ENCODE measurements around the gene PRKCA.

Gene PRKCA

DNA sequence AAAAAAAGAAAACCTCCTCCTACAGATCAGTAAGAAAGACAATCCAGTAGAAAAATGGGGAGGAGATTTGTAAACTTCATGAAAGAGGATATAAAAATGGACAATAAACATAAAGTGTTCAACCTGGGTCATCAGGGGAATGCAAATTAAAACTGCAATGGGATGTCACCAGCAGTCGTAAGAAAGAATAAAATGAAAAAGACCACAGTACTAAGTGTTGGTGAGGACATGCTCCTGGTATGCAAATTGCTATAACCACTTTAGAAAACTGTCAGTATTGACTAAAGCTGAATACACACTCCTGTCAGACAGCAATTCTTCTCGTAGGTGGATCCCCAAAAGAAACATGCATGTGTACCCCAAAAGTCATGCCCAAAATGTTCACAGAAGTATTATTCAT lies 267.2 kb downstream of the PRKCA start:
- no peak for TF ChIP-seq YY1 (IDR thresholded peaks at IDR 0.05; ENCODE audit: low read depth)
- TF ChIP-seq EP300 (IDR thresholded peaks at IDR 0.05; ENCODE audit: borderline replicate concordance), result no peak
- TF ChIP-seq EGR1 (IDR thresholded peaks at IDR 0.05), result no peak
- TF ChIP-seq NFIC (IDR thresholded peaks at IDR 0.05), result no peak
- no peak for TF ChIP-seq CREB1 (IDR thresholded peaks at IDR 0.05; ENCODE audit: low read depth)
- no peak for TF ChIP-seq TCF12 (IDR thresholded peaks at IDR 0.05; ENCODE audit: low read depth)
- no peak for TF ChIP-seq TAF1 (IDR thresholded peaks at IDR 0.05; ENCODE audit: low read depth)
- TF ChIP-seq, protein P1, sequence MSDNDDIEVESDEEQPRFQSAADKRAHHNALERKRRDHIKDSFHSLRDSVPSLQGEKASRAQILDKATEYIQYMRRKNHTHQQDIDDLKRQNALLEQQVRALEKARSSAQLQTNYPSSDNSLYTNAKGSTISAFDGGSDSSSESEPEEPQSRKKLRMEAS (IDR thresholded peaks at IDR 0.05), result no peak

DNA sequence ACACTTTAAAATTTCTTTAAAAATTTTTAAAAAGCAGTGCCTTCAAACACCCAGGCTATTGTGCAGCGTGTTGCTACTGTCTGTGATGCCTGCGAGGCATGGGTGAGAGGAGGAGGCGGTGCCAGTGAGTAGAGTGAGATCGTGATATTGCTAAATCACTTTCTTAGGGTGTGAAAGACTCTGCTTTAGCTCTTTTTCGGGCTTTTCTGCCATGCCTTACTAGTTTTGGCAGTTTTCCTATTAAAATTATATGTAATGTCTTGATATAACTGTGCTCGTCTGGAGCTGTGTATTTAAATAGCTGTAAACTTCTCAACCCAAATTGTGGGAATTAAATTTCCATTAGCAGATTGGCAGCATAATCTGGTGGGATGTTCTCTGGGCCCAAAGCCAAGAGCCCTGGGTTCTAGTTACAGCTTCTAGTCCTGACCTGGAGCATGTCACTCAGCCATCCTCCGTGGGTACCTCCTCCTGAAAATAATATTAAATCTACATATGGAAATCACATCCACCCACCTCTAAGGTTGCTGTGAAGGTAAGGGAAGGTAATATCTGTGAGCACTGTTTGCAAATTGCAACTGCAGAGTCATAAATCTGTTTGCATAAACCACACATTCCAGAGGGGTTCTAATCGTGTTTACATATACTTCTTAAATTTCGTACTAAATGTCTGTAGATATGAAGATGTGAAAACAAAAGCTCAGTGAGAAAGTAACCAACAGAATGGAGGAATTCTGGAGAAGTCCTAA lies 268.2 kb downstream of the PRKCA start:
- TF ChIP-seq, protein P1 (IDR thresholded peaks at IDR 0.05), result no peak
- no peak for TF ChIP-seq TAF1 (IDR thresholded peaks at IDR 0.05; ENCODE audit: low read depth)
- no peak for TF ChIP-seq ZBTB7A (IDR thresholded peaks at IDR 0.05; ENCODE audit: low read depth)
- TF ChIP-seq EGR1 (IDR thresholded peaks at IDR 0.05), result no peak
- no peak for TF ChIP-seq EP300 (IDR thresholded peaks at IDR 0.05; ENCODE audit: borderline replicate concordance)
- TF ChIP-seq, protein P2, sequence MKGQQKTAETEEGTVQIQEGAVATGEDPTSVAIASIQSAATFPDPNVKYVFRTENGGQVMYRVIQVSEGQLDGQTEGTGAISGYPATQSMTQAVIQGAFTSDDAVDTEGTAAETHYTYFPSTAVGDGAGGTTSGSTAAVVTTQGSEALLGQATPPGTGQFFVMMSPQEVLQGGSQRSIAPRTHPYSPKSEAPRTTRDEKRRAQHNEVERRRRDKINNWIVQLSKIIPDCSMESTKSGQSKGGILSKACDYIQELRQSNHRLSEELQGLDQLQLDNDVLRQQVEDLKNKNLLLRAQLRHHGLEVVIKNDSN (IDR thresholded peaks at IDR 0.05), result no peak
- TF ChIP-seq FOXM1 (IDR thresholded peaks at IDR 0.05; ENCODE audit: borderline replicate concordance, low read depth), result no peak
- no peak for TF ChIP-seq CEBPB (IDR thresholded peaks at IDR 0.05)
- TF ChIP-seq, protein P3, sequence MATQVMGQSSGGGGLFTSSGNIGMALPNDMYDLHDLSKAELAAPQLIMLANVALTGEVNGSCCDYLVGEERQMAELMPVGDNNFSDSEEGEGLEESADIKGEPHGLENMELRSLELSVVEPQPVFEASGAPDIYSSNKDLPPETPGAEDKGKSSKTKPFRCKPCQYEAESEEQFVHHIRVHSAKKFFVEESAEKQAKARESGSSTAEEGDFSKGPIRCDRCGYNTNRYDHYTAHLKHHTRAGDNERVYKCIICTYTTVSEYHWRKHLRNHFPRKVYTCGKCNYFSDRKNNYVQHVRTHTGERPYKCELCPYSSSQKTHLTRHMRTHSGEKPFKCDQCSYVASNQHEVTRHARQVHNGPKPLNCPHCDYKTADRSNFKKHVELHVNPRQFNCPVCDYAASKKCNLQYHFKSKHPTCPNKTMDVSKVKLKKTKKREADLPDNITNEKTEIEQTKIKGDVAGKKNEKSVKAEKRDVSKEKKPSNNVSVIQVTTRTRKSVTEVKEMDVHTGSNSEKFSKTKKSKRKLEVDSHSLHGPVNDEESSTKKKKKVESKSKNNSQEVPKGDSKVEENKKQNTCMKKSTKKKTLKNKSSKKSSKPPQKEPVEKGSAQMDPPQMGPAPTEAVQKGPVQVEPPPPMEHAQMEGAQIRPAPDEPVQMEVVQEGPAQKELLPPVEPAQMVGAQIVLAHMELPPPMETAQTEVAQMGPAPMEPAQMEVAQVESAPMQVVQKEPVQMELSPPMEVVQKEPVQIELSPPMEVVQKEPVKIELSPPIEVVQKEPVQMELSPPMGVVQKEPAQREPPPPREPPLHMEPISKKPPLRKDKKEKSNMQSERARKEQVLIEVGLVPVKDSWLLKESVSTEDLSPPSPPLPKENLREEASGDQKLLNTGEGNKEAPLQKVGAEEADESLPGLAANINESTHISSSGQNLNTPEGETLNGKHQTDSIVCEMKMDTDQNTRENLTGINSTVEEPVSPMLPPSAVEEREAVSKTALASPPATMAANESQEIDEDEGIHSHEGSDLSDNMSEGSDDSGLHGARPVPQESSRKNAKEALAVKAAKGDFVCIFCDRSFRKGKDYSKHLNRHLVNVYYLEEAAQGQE (IDR thresholded peaks at IDR 0.05; ENCODE audit: low read depth), result no peak
- TF ChIP-seq TEAD4 (IDR thresholded peaks at IDR 0.05), result no peak
- TF ChIP-seq YY1 (IDR thresholded peaks at IDR 0.05; ENCODE audit: low read depth), result no peak
- no peak for TF ChIP-seq NFIC (IDR thresholded peaks at IDR 0.05)
- no peak for TF ChIP-seq TCF12 (IDR thresholded peaks at IDR 0.05; ENCODE audit: low read depth)
- no peak for TF ChIP-seq CREB1 (IDR thresholded peaks at IDR 0.05; ENCODE audit: low read depth)
- no peak for TF ChIP-seq RAD21 (IDR thresholded peaks at IDR 0.05; ENCODE audit: low read depth)

DNA sequence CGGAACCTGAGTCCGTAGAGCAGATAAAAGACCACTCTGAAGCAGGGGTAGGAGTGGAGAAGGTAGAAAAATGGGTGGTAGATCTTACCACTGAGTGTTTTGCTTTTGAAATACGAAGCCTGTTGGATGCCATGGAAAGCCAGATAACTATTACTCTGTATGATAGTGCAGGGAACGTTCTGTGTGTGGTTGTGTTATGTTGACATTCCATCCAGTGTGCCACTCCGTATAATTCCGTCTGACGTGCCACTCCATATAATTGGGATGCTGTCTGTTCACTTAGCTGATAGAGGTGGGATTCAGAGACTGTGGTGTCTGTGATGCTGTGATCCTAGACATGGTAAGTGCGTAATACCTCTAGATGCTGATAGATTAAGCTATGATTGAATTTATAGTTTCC lies 269.3 kb downstream of the PRKCA start:
- TF ChIP-seq, protein P2 (IDR thresholded peaks at IDR 0.05), result no peak
- TF ChIP-seq TAF1 (IDR thresholded peaks at IDR 0.05; ENCODE audit: low read depth) (no peak), ZBTB7A (IDR thresholded peaks at IDR 0.05; ENCODE audit: low read depth) (no peak), TEAD4 (IDR thresholded peaks at IDR 0.05) (no peak), EP300 (IDR thresholded peaks at IDR 0.05; ENCODE audit: borderline replicate concordance) (no peak)

DNA sequence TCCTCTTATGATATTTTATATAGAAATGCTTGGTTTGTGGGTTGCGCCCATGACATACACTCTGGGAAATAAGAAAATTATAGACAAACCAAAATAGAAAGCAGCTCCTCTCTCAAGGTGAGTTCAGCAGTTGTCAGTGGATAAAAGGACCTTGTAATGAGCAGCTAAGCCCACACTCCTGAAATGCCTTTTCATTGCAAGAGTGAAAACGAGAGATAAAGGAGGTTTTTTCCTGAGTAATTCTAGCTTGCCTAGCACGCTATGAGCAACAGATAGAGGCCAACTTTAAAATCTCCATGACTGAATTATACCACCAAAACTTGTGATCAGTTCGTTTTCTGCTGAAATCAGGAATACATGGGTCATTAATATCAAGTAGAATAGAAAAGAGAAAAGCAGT lies 270.7 kb downstream of the PRKCA start:
- TF ChIP-seq EGR1 (IDR thresholded peaks at IDR 0.05) (no peak), RAD21 (IDR thresholded peaks at IDR 0.05; ENCODE audit: low read depth) (no peak), TCF12 (IDR thresholded peaks at IDR 0.05; ENCODE audit: low read depth) (no peak), FOXM1 (IDR thresholded peaks at IDR 0.05; ENCODE audit: borderline replicate concordance, low read depth) (no peak), ZBTB7A (IDR thresholded peaks at IDR 0.05; ENCODE audit: low read depth) (no peak), CREB1 (IDR thresholded peaks at IDR 0.05; ENCODE audit: low read depth) (no peak), NFIC (IDR thresholded peaks at IDR 0.05) (no peak), TAF1 (IDR thresholded peaks at IDR 0.05; ENCODE audit: low read depth) (no peak), YY1 (IDR thresholded peaks at IDR 0.05; ENCODE audit: low read depth) (no peak), CEBPB (IDR thresholded peaks at IDR 0.05) (no peak), EP300 (IDR thresholded peaks at IDR 0.05; ENCODE audit: borderline replicate concordance) (no peak), TEAD4 (IDR thresholded peaks at IDR 0.05) (no peak)
- TF ChIP-seq, protein P3 (IDR thresholded peaks at IDR 0.05; ENCODE audit: low read depth), result no peak
- TF ChIP-seq, protein P1 (IDR thresholded peaks at IDR 0.05), result no peak
- TF ChIP-seq, protein P2 (IDR thresholded peaks at IDR 0.05), result no peak

DNA sequence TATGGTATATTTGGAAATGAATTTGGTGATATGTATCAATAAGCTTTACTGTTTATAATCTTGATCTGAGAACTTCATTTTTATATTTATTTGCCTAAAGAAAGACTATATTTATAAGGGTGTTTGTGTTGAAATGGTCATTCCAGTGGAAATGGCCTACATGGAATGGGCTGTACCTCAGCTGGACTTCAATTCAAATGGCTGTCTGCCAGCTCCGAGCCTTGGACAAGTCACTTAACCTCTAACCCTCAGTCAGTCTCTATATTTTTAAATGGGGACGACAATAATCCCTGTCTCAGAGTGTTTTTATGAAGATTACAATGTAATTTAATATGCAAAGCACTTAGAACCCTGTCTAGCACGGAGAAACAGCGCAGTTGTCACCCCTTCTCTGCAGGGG lies 271.7 kb downstream of the PRKCA start:
- TF ChIP-seq, protein P3 (IDR thresholded peaks at IDR 0.05; ENCODE audit: low read depth), result no peak
- no peak for TF ChIP-seq RAD21 (IDR thresholded peaks at IDR 0.05; ENCODE audit: low read depth)
- TF ChIP-seq YY1 (IDR thresholded peaks at IDR 0.05; ENCODE audit: low read depth), result no peak
- TF ChIP-seq TCF12 (IDR thresholded peaks at IDR 0.05; ENCODE audit: low read depth), result no peak
- no peak for TF ChIP-seq CREB1 (IDR thresholded peaks at IDR 0.05; ENCODE audit: low read depth)
- TF ChIP-seq, protein P2 (IDR thresholded peaks at IDR 0.05), result no peak
- TF ChIP-seq TEAD4 (IDR thresholded peaks at IDR 0.05), result no peak
- TF ChIP-seq FOXM1 (IDR thresholded peaks at IDR 0.05; ENCODE audit: borderline replicate concordance, low read depth), result no peak
- TF ChIP-seq CEBPB (IDR thresholded peaks at IDR 0.05), result no peak
- no peak for TF ChIP-seq EP300 (IDR thresholded peaks at IDR 0.05; ENCODE audit: borderline replicate concordance)
- TF ChIP-seq, protein P1 (IDR thresholded peaks at IDR 0.05), result no peak
- no peak for TF ChIP-seq NFIC (IDR thresholded peaks at IDR 0.05)
- no peak for TF ChIP-seq TAF1 (IDR thresholded peaks at IDR 0.05; ENCODE audit: low read depth)
- no peak for TF ChIP-seq ZBTB7A (IDR thresholded peaks at IDR 0.05; ENCODE audit: low read depth)
- no peak for TF ChIP-seq EGR1 (IDR thresholded peaks at IDR 0.05)
